Hair follicle dermal papilla cell (primary cell): ENCODE results near the gene RMND1. TPM values are rescaled to one million over a fixed set of nuclear protein-coding genes. Genes with fewer than 3 reads are reported as not detected.

Experiments used
- small RNA-seq: library from RNA; depleted of rRNA; stranded (forward); fragments of <200 nt; gene quantifications from one replicate; pipeline ENCODE3, GENCODE V24; 2012
- total RNA-seq: library from RNA; depleted of rRNA; stranded (reverse); fragments of >200 nt; gene quantifications from 2 replicates; pipeline ENCODE4 v1.2.3, GENCODE V29; 2012

Gene RMND1
- 33.5 and 33.6 TPM in 2 replicates for total RNA-seq

GRCh38 chr6:151451950-151452749 lies at the start of gene RMND1:
RMND1 (minus strand) TSS chr6:151452126; CDS start chr6:151445811, 6,315 bp downstream.

GRCh38 chr6:151493804-151494234 lies 41.9 kb upstream of the RMND1 start, which contains the start of gene CCDC170:
CCDC170 (plus strand) TSS chr6:151494017; CDS start chr6:151494129, 112 bp downstream.

GRCh38 chr6:151391471-151392413 lies 60.2 kb downstream of the RMND1 start, which contains the start of gene ZBTB2:
ZBTB2 (minus strand) TSS chr6:151391559; CDS start chr6:151373637, 17,922 bp downstream.

Small RNA genes lying within 50 kb of the gene (small RNA-seq; reads per million reads assigned to genes)
- not detected for gene RF00019

Other genes starting within 250 kb of the RMND1 start
- gene AKAP12, start 212.2 kb downstream of the RMND1 start, total RNA-seq: 47.1 and 70.1 TPM in 2 replicates
- gene ZBTB2, start 60.6 kb downstream of the RMND1 start, total RNA-seq: 10.9 and 11.2 TPM in 2 replicates
- 3.2 and 5.7 TPM in 2 replicates for gene CCDC170, start 41.9 kb upstream of the RMND1 start, total RNA-seq